ENCODE measurements around the gene ZNF512B. TPM values are rescaled to one million over a fixed set of nuclear protein-coding genes. Genes with fewer than 3 reads are reported as not detected.

Gene ZNF512B
- total RNA-seq, 1 donor = 14.5 TPM

DNA sequence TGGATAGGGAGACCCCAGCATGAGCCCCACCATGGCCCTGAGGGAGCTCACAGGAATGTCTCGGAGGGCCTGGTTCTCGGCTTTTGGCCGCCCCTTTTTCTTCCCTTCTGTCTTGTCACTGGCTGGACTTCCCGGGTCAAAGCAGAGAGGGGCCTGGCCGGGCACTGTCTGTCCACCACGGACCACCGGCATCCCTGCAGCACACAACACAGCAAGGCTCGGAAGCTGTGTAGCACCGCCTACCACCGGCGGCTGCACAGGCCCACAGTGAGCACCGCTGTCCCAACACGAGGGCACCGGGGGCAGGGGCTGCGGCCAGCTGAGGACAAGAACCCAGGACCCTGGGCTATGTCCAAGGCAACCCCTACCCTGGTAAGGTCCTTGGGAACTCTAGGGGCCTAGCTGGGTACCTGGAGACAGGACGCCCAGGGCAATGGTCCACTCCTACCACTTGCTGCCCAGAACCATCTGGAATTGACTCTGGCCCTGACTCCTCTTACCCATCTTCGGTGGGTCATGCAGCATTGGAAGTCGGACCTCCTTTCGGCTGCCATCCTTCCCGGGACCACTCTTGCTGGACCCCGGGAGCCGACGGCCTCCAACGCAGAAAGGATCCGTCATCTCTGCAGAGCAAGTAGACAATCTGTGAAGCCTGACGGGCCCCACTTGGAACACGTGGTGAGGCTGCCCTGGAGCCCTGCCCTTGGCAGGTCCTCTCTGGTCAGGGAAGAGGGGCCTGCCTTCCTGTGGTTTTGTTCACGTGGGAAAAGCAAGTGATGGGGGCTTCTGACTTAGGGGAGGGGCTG lies 2.2 kb downstream of the ZNF512B start:
- TF ChIP-seq, protein P1, sequence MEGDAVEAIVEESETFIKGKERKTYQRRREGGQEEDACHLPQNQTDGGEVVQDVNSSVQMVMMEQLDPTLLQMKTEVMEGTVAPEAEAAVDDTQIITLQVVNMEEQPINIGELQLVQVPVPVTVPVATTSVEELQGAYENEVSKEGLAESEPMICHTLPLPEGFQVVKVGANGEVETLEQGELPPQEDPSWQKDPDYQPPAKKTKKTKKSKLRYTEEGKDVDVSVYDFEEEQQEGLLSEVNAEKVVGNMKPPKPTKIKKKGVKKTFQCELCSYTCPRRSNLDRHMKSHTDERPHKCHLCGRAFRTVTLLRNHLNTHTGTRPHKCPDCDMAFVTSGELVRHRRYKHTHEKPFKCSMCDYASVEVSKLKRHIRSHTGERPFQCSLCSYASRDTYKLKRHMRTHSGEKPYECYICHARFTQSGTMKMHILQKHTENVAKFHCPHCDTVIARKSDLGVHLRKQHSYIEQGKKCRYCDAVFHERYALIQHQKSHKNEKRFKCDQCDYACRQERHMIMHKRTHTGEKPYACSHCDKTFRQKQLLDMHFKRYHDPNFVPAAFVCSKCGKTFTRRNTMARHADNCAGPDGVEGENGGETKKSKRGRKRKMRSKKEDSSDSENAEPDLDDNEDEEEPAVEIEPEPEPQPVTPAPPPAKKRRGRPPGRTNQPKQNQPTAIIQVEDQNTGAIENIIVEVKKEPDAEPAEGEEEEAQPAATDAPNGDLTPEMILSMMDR (IDR thresholded peaks at IDR 0.05; ENCODE audit: extremely low read depth, low read depth, low read length) = no peak
- Histone ChIP-seq H2AFZ (ENCODE audit: low read length) (no peak overlapping the region), H4K20me1 (ENCODE audit: insufficient read depth, low read length) (peaks cover 3% of the 10 kb centered on the region), H3K4me2 (ENCODE audit: insufficient read depth, low read length) (no peak overlapping the region), H3K36me3 (ENCODE audit: insufficient read depth, low read length) (peaks cover 23% of the 10 kb centered on the region), H3K4me1 (ENCODE audit: insufficient read depth, low read length) (peaks cover 14% of the 10 kb centered on the region), H3K27me3 (ENCODE audit: insufficient read depth, low read length) (no peaks in the 10 kb centered on the region), H3K79me2 (ENCODE audit: insufficient read depth, low read length) (peaks cover 9% of the 10 kb centered on the region), H3K27ac (ENCODE audit: low read depth, low read length) (no peak overlapping the region), H3K4me3 (ENCODE audit: insufficient read depth, low read length) (no peak overlapping the region), H3K9me3 (ENCODE audit: low read depth, low read length) (no peaks in the 10 kb centered on the region)
- peak; percentile 53 for DNase-seq (ENCODE audit: insufficient read length, low spot score, missing footprints)

GRCh38 chr20:63966944-63967322 lies 2.8 kb downstream of the ZNF512B start:
- peaks cover 3% of the 10 kb centered on the region for H4K20me1 ChIP-seq (ENCODE audit: insufficient read depth, low read length)
- peaks cover 27% of the 10 kb centered on the region for H3K36me3 ChIP-seq (ENCODE audit: insufficient read depth, low read length)
- DNase-seq (ENCODE audit: insufficient read length, low spot score, missing footprints) = peak; percentile 81
- peaks cover 14% of the 10 kb centered on the region for H3K4me1 ChIP-seq (ENCODE audit: insufficient read depth, low read length)
- H3K27ac ChIP-seq (ENCODE audit: low read depth, low read length) = no peak overlapping the region
- H3K9me3 ChIP-seq (ENCODE audit: low read depth, low read length) = no peaks in the 10 kb centered on the region
- H2AFZ ChIP-seq (ENCODE audit: low read length) = no peak overlapping the region
- TF ChIP-seq, protein P1 (IDR thresholded peaks at IDR 0.05; ENCODE audit: extremely low read depth, low read depth, low read length) = no peak
- H3K4me3 ChIP-seq (ENCODE audit: insufficient read depth, low read length) = no peak overlapping the region
- peaks cover 9% of the 10 kb centered on the region for H3K79me2 ChIP-seq (ENCODE audit: insufficient read depth, low read length)
- H3K27me3 ChIP-seq (ENCODE audit: insufficient read depth, low read length) = no peaks in the 10 kb centered on the region
- H3K4me2 ChIP-seq (ENCODE audit: insufficient read depth, low read length) = no peak overlapping the region

DNA sequence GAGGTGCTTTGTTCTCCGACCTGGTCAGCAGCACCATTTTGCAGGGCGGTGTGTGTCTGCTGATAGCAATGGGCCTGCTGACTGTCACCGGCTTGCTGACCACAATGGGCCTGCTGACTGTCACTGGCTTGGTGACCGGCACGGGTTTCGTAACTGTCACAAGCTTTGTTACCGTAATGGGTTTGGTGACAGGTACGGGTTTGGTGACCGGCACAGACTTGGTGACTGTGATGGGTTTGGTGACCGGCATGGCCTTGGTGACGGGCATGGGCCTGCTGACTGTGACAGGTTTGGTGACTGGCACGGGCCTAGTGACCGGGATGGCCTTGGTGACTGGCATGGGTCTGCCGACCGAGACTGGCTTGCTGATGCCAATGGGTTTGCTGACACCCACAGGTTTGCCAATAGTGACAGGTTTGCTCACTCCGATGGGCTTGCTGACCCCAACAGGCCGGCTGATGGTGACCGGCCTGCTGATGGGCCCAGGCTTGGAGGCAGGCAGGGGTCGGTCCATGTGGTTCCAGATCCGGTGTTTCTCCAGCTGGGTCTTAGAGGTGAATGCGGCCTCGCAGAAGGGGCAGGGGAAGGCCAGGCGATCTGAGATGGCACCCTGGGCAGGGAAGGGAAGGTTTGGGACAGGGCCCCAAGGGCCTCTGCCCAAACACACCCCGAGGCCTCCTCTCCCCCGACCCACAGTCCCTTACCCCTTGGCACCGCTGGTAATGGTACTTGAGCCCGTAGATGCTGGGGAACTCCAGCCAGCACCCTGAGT lies 3.4 kb downstream of the ZNF512B start:
- Histone ChIP-seq H3K79me2 (ENCODE audit: insufficient read depth, low read length) (peaks cover 9% of the 10 kb centered on the region), H3K27ac (ENCODE audit: low read depth, low read length) (no peak overlapping the region), H3K27me3 (ENCODE audit: insufficient read depth, low read length) (no peaks in the 10 kb centered on the region), H2AFZ (ENCODE audit: low read length) (no peak overlapping the region), H3K4me2 (ENCODE audit: insufficient read depth, low read length) (no peak overlapping the region), H3K9me3 (ENCODE audit: low read depth, low read length) (no peaks in the 10 kb centered on the region), H4K20me1 (ENCODE audit: insufficient read depth, low read length) (peaks cover 3% of the 10 kb centered on the region), H3K4me1 (ENCODE audit: insufficient read depth, low read length) (peaks cover 14% of the 10 kb centered on the region), H3K4me3 (ENCODE audit: insufficient read depth, low read length) (no peak overlapping the region), H3K36me3 (ENCODE audit: insufficient read depth, low read length) (peaks cover 27% of the 10 kb centered on the region)
- DNase-seq (ENCODE audit: insufficient read length, low spot score, missing footprints) = peak; percentile 74
- TF ChIP-seq, protein P1 (IDR thresholded peaks at IDR 0.05; ENCODE audit: extremely low read depth, low read depth, low read length) = no peak

GRCh38 chr20:63964412-63964811 lies 5.3 kb downstream of the ZNF512B start:
- Histone ChIP-seq H3K4me2 (ENCODE audit: insufficient read depth, low read length) (no peak overlapping the region), H3K27me3 (ENCODE audit: insufficient read depth, low read length) (no peaks in the 10 kb centered on the region), H3K79me2 (ENCODE audit: insufficient read depth, low read length) (peaks cover 9% of the 10 kb centered on the region), H3K4me3 (ENCODE audit: insufficient read depth, low read length) (no peak overlapping the region), H4K20me1 (ENCODE audit: insufficient read depth, low read length) (peaks cover 3% of the 10 kb centered on the region), H2AFZ (ENCODE audit: low read length) (no peak overlapping the region), H3K9me3 (ENCODE audit: low read depth, low read length) (no peaks in the 10 kb centered on the region), H3K27ac (ENCODE audit: low read depth, low read length) (no peak overlapping the region), H3K4me1 (ENCODE audit: insufficient read depth, low read length) (peaks cover 10% of the 10 kb centered on the region), H3K36me3 (ENCODE audit: insufficient read depth, low read length) (peaks cover 31% of the 10 kb centered on the region)
- DNase-seq (ENCODE audit: insufficient read length, low spot score, missing footprints) = peak; percentile 63
- TF ChIP-seq, protein P1 (IDR thresholded peaks at IDR 0.05; ENCODE audit: extremely low read depth, low read depth, low read length) = no peak
